GM21723 (cell line): ENCODE measurements around the gene RIF1.
"Not testable (repeated sequence)": the region's sequence is repeated elsewhere in the genome, so short reads cannot be mapped to it uniquely, and the experiment has no call there.

Source experiments
- ATAC-seq: cut with Tn5 transposase; IDR thresholded peaks from one replicate; pipeline ENCODE4 v1.9.1; 2021; ENCODE audit warnings: mild to moderate bottlenecking, moderate library complexity; ENCODE audit not compliant: unreplicated experiment

RIF1 gene

GRCh38 chr2:151421681-151422080 lies 12.0 kb downstream of the RIF1 start:
- not testable (repeated sequence) for ATAC-seq

- ATAC-seq = peak; percentile 77
These were observed 13.3 kb downstream of the RIF1 start for GRCh38 chr2:151422917-151423439.

GRCh38 chr2:151423760-151424159 lies 14.1 kb downstream of the RIF1 start:
- ATAC-seq = no peak

- ATAC-seq = no peak
These were observed 27.9 kb downstream of the RIF1 start for GRCh38 chr2:151437630-151438029.

DNA sequence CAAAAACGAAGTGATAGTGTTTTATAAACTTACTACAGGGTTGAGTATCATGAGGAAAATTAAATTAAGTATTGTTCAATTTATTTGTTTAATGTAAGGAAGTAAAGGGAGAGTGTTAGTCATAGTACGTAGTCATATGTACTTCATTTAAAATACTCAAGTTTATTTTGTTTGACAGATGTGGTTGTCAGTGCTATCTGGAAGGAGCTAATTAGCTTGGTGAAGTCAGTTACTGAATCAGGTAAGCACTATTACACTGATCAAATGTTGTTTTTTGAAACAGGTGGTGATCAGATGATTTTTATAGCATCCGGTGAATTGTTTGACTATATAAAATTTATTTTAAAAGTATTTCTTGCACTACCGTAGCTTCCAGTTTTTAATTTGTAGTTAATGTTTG lies 28.8 kb downstream of the RIF1 start:
- no peak for ATAC-seq

DNA sequence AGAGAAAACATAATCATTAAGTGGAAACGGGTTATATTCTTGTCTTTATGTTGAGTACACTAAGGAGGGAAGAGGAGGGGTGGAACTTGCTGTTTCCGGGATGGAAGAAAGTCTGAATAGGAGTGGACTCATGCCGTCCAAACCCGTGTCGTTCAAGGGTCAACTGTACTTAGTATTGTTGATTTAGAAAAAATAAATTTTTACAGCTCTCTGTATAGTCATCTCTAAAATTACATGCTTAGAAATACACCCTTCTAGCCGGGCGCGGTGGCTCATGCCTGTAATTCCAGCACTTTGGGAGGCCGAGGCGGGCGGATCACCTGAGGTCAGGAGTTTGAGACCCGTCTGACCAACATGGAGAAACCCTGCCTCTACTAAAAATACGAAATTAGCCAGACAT lies 29.4 kb downstream of the RIF1 start:
- no peak for ATAC-seq

- no peak for ATAC-seq
These were observed 49.7 kb downstream of the RIF1 start for GRCh38 chr2:151459358-151459757.

- ATAC-seq = no peak
These were observed 56.1 kb downstream of the RIF1 start for GRCh38 chr2:151465771-151466170.

GRCh38 chr2:151470556-151470955 lies 60.9 kb downstream of the RIF1 start:
- ATAC-seq = no peak

DNA sequence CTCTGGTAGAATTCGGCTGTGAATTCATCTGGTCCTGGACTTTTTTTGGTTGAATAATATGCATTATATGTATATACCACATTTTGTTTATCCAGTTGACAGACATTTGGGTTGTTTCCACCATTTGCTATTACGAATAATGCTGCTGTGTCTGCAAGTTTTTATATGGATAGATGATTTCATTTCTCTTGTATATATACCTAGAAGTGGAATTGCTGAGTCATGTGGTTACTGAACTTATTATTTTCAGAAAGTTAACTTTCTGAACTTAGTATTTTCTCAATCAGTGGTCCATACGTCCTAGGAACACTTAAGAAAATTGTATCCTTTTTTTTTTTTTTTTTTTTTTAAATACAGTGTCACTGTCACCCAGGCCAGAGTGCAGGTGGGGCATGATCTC lies 63.3 kb downstream of the RIF1 start:
- ATAC-seq = no peak

DNA sequence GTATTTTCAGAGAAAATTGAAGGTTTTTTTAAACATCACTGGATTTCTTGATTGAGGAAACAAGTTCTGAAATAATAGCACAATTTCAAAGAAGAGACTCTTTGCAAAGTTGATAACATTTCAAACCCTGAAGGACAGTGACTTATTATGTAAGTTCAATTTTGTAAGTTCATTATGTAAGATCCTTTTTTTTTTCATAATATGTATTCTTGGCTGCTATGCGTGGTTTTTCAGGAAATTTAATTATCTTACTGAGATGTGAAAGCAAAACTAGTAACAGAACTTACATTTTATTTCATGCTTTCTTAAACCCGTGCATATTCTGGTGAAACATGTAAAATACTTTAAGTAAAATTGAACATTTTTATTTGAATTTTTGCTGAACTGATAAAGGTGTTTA lies 65.4 kb downstream of the RIF1 start:
- ATAC-seq = no peak

DNA sequence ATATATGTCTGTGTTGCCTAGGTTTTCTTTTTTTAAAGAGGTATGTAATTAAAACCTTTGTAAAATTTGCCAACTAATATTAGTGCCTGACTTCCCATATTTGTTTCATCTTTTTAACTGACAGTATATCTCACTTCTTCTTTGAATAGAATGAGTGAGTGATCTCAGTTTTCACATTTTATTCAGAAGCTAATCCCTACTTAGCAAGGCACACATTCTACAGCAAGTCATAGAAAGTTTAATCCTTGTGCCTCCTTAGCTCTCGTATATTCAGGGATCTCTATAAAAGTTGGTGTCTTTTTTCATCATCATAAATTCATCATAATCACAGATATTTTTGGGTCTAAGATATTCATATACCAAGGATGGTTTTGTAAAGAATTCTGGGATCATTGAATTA lies 66.6 kb downstream of the RIF1 start:
- ATAC-seq = no peak

- no peak for ATAC-seq
These were observed 68.3 kb downstream of the RIF1 start for GRCh38 chr2:151478011-151478410.

DNA sequence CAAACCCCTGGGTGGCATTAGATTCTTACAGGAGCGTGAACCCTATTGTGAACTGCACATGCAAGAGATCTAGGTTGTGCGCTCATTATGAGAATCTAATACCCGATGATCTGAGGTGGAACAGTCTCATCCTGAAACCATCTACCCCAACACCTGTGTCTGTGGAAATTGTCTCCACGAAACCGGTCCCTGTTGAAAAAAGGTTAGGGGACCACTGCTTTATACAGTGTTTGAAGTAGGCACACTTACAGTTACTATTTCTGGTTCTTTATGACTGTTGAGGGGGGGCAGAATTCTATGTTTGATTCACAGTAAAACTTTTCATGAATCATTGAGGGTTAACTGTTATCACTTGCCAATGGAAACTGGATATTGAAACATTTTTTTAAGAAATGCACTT lies 72.0 kb downstream of the RIF1 start:
- no peak for ATAC-seq

DNA sequence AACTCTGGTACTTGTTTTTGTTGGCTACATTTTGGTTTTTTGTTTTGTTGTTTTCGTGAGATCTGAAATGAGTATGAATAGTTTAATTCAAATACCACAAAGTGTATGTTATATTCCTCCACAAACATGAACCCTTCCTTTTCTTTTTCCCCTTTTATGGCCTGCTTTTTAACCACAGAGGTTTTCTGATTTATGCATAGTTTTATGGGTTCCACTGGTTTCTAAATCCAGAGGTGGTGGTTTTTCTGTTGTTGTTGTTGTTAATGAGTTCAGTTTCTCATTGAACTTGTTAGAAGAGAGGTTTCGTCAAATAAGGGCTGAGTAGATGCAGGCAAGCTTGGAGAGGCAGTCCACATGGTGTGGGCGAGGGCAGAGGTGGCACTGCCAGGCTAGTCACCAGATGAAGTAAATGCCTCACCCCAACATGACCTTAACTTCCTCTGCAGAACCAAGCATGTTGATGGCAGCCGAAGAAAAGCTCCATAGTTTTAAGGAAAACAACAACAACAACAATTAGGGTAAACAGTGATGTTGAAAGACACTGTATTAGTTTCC lies 72.5 kb downstream of the RIF1 start:
- ATAC-seq = no peak

GRCh38 chr2:151483546-151483945 lies 73.8 kb downstream of the RIF1 start:
- ATAC-seq = no peak

DNA sequence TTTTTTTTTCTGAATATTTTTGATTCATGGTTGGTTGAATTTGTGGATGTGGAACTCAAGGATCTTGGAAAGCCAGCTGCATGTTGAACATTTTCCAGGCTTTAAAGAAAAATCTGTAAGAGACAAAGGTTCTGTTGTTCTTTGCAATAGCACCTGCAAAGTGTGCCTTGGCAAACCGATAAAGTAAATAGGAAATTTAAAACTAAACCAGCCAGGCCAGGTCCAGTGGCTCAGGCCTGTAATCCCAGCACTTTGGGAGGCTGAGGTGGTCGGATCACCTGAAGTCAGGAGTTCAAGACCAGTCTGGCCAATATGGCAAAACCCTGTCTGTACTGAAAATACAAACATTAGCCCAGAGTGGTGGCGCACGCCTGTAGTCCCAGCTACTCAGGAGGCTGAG lies 74.4 kb downstream of the RIF1 start:
- no peak for ATAC-seq

- ATAC-seq = no peak
These were observed 76.4 kb downstream of the RIF1 start for GRCh38 chr2:151486053-151486452.

GRCh38 chr2:151490276-151490675 lies 80.6 kb downstream of the RIF1 start:
- ATAC-seq = no peak

DNA sequence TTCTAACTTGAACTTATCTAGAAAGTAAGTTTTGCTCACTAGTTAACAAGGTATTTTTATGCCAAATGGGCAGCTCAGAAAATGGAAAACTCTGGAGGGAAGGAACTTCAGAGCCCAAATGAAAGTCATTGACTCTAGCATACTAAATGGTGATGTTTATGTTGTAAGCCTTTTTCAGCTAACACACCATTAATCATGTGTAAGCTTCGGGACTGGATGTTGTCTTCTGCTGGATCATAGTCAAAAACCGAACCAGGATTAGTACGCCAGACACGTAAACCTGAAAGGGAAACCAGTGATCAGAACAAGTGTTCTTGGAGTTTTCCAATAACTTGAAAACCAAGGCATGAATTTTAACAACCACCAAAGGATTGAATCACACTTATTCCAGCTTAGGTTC lies 81.8 kb downstream of the RIF1 start:
- ATAC-seq = no peak

DNA sequence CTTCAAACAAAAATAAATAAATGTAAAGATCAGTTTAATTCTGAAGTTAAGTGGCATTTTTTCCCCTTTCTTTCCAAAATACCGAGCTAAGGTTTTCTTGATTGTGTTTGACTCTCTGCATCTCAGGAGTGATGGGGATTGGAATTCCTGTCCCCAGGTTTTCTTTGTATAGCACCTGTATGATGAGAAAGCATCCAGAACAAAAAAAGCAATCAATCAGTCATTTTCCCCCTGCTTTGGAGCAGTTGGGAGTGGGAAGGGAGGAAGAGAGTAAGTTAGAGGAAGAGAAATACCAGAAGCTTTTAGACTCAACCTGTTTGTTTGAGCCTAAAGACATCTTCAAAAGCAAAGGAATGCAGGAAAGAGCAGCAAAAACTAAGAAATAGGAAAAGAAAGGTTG lies 88.5 kb downstream of the RIF1 start:
- ATAC-seq = no peak

DNA sequence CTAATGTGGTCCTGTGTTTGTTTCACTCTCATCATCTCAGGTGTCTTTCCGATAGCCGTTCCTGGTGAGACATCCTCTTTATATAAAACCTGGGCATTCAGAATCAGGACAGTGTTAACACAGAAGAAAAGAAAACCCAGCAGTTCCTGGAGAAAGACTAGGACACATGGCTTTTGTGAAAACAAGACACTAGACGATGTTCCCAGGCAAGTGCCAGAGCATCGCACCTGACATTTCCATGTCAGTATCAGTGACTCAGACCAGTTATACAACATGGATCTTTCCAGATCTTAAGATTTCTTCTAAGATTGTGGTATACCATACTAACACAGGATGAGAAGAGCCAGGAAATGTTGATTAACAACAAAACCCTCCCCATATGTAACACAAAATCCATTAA lies 96.5 kb downstream of the RIF1 start:
- ATAC-seq = no peak

DNA sequence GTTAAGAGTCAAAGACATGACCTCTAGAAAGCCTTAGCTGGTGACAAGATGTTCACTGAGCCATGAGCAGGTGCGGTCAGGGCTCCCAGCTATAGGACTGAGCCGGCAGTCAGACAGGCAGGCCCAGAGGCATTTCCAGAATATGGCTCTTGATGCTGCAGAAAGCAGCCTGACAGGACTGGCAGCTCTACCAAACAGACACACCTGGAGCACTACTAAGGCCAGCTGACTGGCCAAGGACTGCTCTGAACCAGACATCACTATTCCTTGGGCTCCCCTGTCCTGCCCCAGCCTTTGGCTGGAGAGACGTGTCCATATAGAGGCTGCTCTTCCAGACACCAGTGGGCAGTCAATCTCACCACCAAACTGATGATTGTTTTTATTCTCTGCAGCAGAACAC lies 98.8 kb downstream of the RIF1 start:
- no peak for ATAC-seq
